NCI-H146 (cell line): ENCODE data around the gene PLIN5.

Source experiments
- DNase-seq: peaks from one replicate; lab custom pipeline; 2025; lab: John Stamatoyannopoulos, UW

The PLIN5 gene

GRCh38 chr19:4491446-4491845 is 43.6 kb downstream of the PLIN5 start:
- DNase-seq, result no peak

DNA sequence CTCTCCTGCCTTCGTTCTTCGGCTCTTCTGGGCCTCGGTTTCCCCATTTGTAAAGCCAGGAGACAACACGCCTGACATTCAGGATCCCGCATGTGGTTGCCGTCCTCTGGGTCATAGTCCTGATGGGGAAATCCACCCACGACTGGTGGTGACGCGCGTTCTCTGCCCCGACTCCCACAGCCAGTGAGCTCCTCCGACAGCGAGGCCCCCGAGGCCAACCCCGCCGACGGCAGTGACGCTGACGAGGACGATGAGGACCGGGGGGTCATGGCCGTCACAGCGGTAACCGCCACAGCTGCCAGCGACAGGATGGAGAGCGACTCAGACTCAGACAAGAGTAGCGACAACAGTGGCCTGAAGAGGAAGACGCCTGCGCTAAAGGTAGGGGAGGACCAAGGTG is 46.5 kb downstream of the PLIN5 start:
- DNase-seq, result no peak

DNA sequence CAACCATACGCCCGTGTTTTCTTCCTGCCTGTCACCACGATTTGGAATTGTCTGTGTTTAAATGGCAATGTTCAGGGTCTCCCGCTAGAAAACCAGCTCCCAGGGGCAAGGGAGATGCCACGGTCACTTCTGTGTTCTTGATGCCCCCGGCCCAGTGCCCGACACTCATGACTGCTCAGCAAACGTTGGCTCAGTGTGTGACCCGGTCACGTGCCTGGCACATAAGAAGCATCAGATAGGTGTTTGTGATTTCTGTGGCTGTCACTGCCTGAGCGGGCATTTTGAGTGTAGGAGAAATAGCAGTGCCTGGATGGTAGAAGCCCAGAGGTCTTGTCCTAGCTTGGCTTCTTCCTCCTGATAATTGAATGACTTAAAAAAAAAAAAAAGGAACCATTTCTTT is 47.5 kb downstream of the PLIN5 start:
- no peak for DNase-seq

DNA sequence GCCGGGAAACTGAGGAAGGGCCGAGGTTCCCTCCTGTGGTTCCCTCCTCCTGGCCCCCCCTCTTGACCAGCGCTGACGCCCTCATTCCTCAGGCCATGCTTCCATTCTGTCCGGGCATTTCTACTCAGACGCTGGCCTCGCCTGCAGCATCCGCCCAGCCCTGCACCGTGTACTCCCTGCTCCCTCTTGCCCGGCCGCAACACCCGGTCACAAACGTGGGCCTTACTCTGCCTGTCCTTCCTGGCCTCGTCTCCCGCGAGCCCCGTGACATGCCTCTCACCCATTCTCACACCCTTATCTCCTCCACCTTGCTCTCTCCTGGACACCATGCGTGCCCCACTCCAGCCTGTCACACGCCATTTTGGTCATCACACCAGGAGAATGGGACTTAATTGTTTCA is 51.6 kb downstream of the PLIN5 start:
- DNase-seq, result no peak

GRCh38 chr19:4482721-4483364 is 52.2 kb downstream of the PLIN5 start:
- no peak for DNase-seq

DNA sequence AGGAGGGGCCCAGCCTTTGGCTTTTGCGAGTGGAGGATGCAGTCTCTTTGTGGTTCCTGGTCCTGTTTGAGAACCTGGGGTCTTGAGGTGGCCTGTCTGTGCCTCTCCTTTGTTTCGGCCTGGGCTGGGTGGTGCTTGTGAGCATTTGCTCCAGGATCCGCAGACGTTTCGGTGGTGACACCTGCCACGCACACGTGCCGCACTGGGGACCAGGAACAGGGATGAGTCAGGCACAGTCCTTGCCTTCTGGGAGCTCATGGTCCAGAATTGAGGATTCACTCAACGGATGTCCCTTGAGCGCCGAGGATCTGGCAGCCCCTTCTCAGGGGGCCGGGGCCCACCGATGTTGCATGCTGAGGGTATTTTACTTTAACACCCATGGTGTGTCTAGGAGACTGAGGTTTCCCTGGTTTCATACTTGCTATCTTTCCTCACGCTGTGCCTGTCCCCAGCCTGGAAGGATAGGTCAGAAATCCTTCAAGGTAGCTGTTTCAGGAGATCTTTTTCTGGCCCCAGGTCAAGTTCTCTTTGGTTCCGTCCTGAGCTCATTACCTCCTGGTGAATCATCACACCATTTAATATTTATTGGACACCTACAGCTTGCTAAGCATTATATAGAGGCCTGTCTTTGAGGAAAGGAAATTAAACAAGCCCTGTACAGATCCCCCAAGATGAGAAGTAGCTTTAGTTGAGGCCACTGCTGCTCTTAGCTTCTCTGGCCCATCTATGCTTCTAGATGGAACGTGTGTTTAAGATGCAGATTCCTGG is 57.8 kb downstream of the PLIN5 start:
- DNase-seq, result no peak

GRCh38 chr19:4474514-4475022 is 60.5 kb downstream of the PLIN5 start:
- DNase-seq, result peak; percentile 74

GRCh38 chr19:4473763-4474513 is 61.1 kb downstream of the PLIN5 start:
- DNase-seq, result no peak

GRCh38 chr19:4473011-4473762 is 61.8 kb downstream of the PLIN5 start:
- no peak for DNase-seq
